GM12878 (cell line): Measurements from ENCODE around the gene MYCBP. TPM values are rescaled to one million over a fixed set of nuclear protein-coding genes. Genes with fewer than 3 reads are reported as not detected.

Source experiments
- ATAC-seq: fragments of 200-7000 bp; cut with Tn5 transposase; 3 replicates; pipeline ENCODE4 v1.9.1; 2020; ENCODE audit warnings: mild to moderate bottlenecking, moderate library complexity
- BruUV-seq: library from RNA; stranded (reverse); fragments of 400-500 nt; replicated peaks from 2 replicates; lab custom pipeline; 2021; lab: Mats Ljungman, UMichigan
- CTCF ChIA-PET: fragments of 300-600 bp; sonication (Branson Sonifier 250); formaldehyde crosslinking; extraction: SDS; loops from one replicate; lab custom pipeline; 2021; ENCODE audit warnings: inconsistent platforms; lab: Yijun Ruan, JAX
- POLR2A ChIA-PET: fragments of 350-600 bp; formaldehyde crosslinking; extraction: SDS; loops from one replicate; lab custom pipeline; 2021; ENCODE audit warnings: inconsistent platforms; lab: Charles Lee
- RAD21 ChIA-PET: fragments of 300-600 bp; sonication (Branson Sonifier 250); formaldehyde crosslinking; loops from one replicate; lab custom pipeline; 2023; ENCODE audit warnings: antibody characterized with exemption; ENCODE audit not compliant: unreplicated experiment; lab: Charles Lee
- SMC1A ChIA-PET: fragments of 300-600 bp; sonication (Branson Sonifier 250); formaldehyde crosslinking; loops from one replicate; lab custom pipeline; 2023; ENCODE audit not compliant: unreplicated experiment, uncharacterized antibody; lab: Charles Lee
- DNase-seq: peaks from one replicate; pipeline ENCODE4 v3.0.0-alpha.2; 2011; ENCODE audit warnings: low read depth, low spot score
- FAIRE-seq: peaks from 3 replicates; lab custom pipeline; 2011; peaks lifted over from hg19 to GRCh38; lab: Jason Lieb, UNC
- H2AFZ ChIP-seq: 2 replicates; pipeline ENCODE4 v1.6.0; 2011; ENCODE audit warnings: low read depth, low read length, control low read depth; ENCODE audit not compliant: control insufficient read depth
- H3K27ac ChIP-seq: 2 replicates; pipeline ENCODE4 v1.5.1; 2011; ENCODE audit warnings: control low read depth; ENCODE audit not compliant: control insufficient read depth, insufficient read depth
- H3K27me3 ChIP-seq, 2 experiments: replicated peaks in 1 of 2; 2 replicates each; pipeline versions ENCODE4 v1.6.0 to v1.6.1; 2011; ENCODE audit warnings: low read length in 1 of 2; ENCODE audit not compliant: control insufficient read depth in 2 of 2, insufficient read depth in 2 of 2
- H3K36me3 ChIP-seq, 2 experiments: 2 replicates each; pipeline ENCODE4 v1.5.1; 2011; ENCODE audit warnings: low read length in 1 of 2; ENCODE audit not compliant: control insufficient read depth in 2 of 2, insufficient read depth in 2 of 2
- H3K4me1 ChIP-seq: 2 replicates; pipeline ENCODE4 v1.6.1; 2011; ENCODE audit warnings: mild to moderate bottlenecking, low read length, moderate library complexity, mixed read lengths; ENCODE audit not compliant: control insufficient read depth, insufficient read depth
- H3K4me2 ChIP-seq: 2 replicates; pipeline ENCODE4 v1.6.0; 2011; ENCODE audit warnings: control low read depth; ENCODE audit not compliant: control insufficient read depth, insufficient read depth
- H3K4me3 ChIP-seq: fragments of 200-600 bp; sonication (generic); 2 replicates; pipeline ENCODE4 v1.5.1; 2016
- H3K79me2 ChIP-seq: 2 replicates; pipeline ENCODE4 v1.6.0; 2011; ENCODE audit warnings: low read length; ENCODE audit not compliant: control insufficient read depth, insufficient read depth
- H3K9ac ChIP-seq: 2 replicates; pipeline ENCODE4 v1.8.0; 2011; ENCODE audit warnings: low read length, control low read depth, mixed read lengths; ENCODE audit not compliant: control insufficient read depth, insufficient read depth
- H3K9me3 ChIP-seq: replicated peaks from 3 replicates; pipeline ENCODE4 v1.5.1; 2011; ENCODE audit warnings: mild to moderate bottlenecking, low read length; ENCODE audit not compliant: control insufficient read depth, insufficient read depth
- H4K20me1 ChIP-seq: 2 replicates; pipeline ENCODE4 v1.6.0; 2011; ENCODE audit not compliant: control insufficient read depth, insufficient read depth
- BCL11A ChIP-seq: IDR thresholded peaks from 2 replicates; pipeline ENCODE4 v1.6.1; 2011; ENCODE audit warnings: low read depth, low read length
- DPF2 ChIP-seq: fragments of 450-650 bp; IDR thresholded peaks from 2 replicates; pipeline ENCODE4 v1.6.1; 2017; ENCODE audit warnings: mild to moderate bottlenecking
- ESRRA ChIP-seq: IDR thresholded peaks from 2 replicates; pipeline ENCODE4 v1.6.1; 2012; ENCODE audit warnings: mild to moderate bottlenecking, low read length, improper control_type of control experiment
- HDAC2 ChIP-seq: fragments of 200-600 bp; sonication (generic); IDR thresholded peaks from 2 replicates; pipeline ENCODE4 v1.6.1; 2017
- NBN ChIP-seq: fragments of 450-650 bp; IDR thresholded peaks from 2 replicates; pipeline ENCODE4 v1.6.1; 2016
- NRF1 ChIP-seq: conservative IDR thresholded peaks from 2 replicates; pipeline ENCODE4 v1.6.1; 2011; ENCODE audit warnings: mild to moderate bottlenecking, low read depth, low read length, improper control_type of control experiment
- PAX8 ChIP-seq: fragments of 450-650 bp; IDR thresholded peaks from 2 replicates; pipeline ENCODE4 v1.6.1; 2017; ENCODE audit warnings: mild to moderate bottlenecking, moderate library complexity
- RCOR1 ChIP-seq: conservative IDR thresholded peaks from 2 replicates; pipeline ENCODE4 v1.6.1; 2012; ENCODE audit warnings: low read depth, low read length, improper control_type of control experiment
- SMAD1 ChIP-seq: fragments of 450-650 bp; IDR thresholded peaks from 2 replicates; pipeline ENCODE4 v1.6.1; 2018; ENCODE audit warnings: mild to moderate bottlenecking, low read depth; ENCODE audit not compliant: partially characterized antibody
- SRF ChIP-seq, 2 experiments: IDR thresholded peaks; 2 replicates each; pipeline ENCODE4 v1.6.1; 2011; ENCODE audit warnings: low read depth in 2 of 2, low read length in 2 of 2, mild to moderate bottlenecking in 1 of 2, moderate library complexity in 1 of 2
- TAF1 ChIP-seq: IDR thresholded peaks from 2 replicates; pipeline ENCODE4 v1.6.1; 2011; ENCODE audit warnings: mild to moderate bottlenecking, low read depth, low read length, borderline replicate concordance
- TCF3 ChIP-seq: IDR thresholded peaks from 2 replicates; pipeline ENCODE4 v1.6.1; 2012; ENCODE audit warnings: low read depth, mild to moderate bottlenecking, low read length, borderline replicate concordance; ENCODE audit not compliant: insufficient read depth
- WGBS: methylation state at CpG from one replicate; pipeline ENCODE4 v1.1.6; 2016; ENCODE audit warnings: low lambda C conversion rate; ENCODE audit not compliant: insufficient replicate concordance, insufficient coverage; ENCODE audit errors: missing lambda C conversion rate; 5-methylcytosine and 5-hydroxymethylcytosine counted together
- in situ Hi-C: fragments of 300-500 bp; cut with MboI; formaldehyde crosslinking; loops from 9 replicates; pipeline ENCODE4 v1.14.3; 2018; ENCODE audit warnings: mixed read lengths
- intact Hi-C: fragments of 100-400 bp; cut with micrococcal nuclease; formaldehyde crosslinking; loops from one replicate; pipeline ENCODE4 v1.14.2; 2022; ENCODE audit not compliant: unreplicated experiment
- polyA plus RNA-seq, 11 experiments: library from polyadenylated mRNA; depleted of rRNA in 4 of 11; unstranded in 6 of 11; stranded (reverse) in 5 of 11; fragments of >200 nt; fragmentation: Nextera tagmentation in 4 of 11; fragmentation: Illumina TruSeq in 1 of 11; extraction: Ambion mirVana in 4 of 11; extraction: Trizol in 1 of 11; gene quantifications; 1 replicate in 1 of 11; 2 replicates in 10 of 11; pipeline versions ENCODE4 v1.2.1 to v1.2.3, GENCODE V29; 2011 to 2016; ENCODE audit warnings: inconsistent platforms in 2 of 11, missing spikeins in 2 of 11, low read depth in 1 of 11
- total RNA-seq, 4 experiments: library from RNA; depleted of rRNA in 3 of 4; stranded (reverse); fragments of >200 nt in 3 of 4; fragmentation: Illumina TruSeq in 1 of 4; extraction: Trizol in 1 of 4; gene quantifications; 2 replicates each; pipeline versions ENCODE4 v1.2.1 to v1.2.3, GENCODE V29; 2013 to 2021
- TF ChIP-seq, protein P1 (sequence below): fragments of 450-650 bp; IDR thresholded peaks from 2 replicates; pipeline ENCODE4 v1.6.1; 2016; ENCODE audit warnings: mild to moderate bottlenecking
- TF ChIP-seq, protein P2 (sequence below): fragments of 450-650 bp; IDR thresholded peaks from 2 replicates; pipeline ENCODE4 v1.6.1; 2014; ENCODE audit warnings: mild to moderate bottlenecking
- TF ChIP-seq, protein P3 (sequence below): fragments of 450-650 bp; IDR thresholded peaks from 2 replicates; pipeline ENCODE4 v1.6.1; 2017; ENCODE audit warnings: mild to moderate bottlenecking, moderate library complexity
- TF ChIP-seq, protein P4 (sequence below): IDR thresholded peaks from 2 replicates; pipeline ENCODE4 v1.6.1; 2012; ENCODE audit warnings: low read depth, low read length, improper control_type of control experiment
- TF ChIP-seq, protein P5 (sequence below): fragments of 450-650 bp; IDR thresholded peaks from 2 replicates; pipeline ENCODE4 v1.6.1; 2017; ENCODE audit warnings: low read depth, mild to moderate bottlenecking, moderate library complexity

Gene MYCBP
- total and polyA plus RNA-seq, 10 of the 15 experiments (the other 5 are each of a cell fraction or from before 2014, with no cell fraction given), result 26.1 to 210 (median 43.1) TPM

DNA sequence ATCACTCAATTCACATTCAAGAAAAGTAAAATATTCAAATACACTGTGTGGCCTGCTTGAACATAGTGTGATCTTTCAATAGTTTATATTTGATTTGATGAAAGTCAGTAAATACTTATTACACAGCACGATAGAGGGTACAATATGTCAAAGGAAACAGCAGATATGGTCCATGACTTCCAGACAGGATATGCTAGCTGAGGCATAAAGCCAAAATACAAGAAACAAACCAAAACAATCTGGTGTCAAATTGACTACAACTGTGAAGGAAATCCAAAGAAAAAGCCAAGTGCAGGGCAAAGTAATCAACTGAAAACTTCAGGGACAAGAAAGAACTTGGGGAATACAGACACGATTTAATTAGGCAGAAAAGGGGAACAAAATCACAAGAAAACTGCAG, 32.9 kb downstream of the MYCBP start:
- Histone ChIP-seq H3K4me2 (no peak overlapping the region), H3K27me3 (no peaks in the 10 kb centered on the region), H3K79me2 (no peaks in the 10 kb centered on the region), H3K27ac (no peak overlapping the region), H3K9ac (no peak overlapping the region), H2AFZ (no peak overlapping the region), H3K36me3 (peaks cover 0 to 11% of the 10 kb centered on the region in 2 experiments; a peak in 2 of 4 replicates), H4K20me1 (no peaks in the 10 kb centered on the region), H3K9me3 (no peaks in the 10 kb centered on the region), H3K4me3 (no peak overlapping the region), H3K4me1 (no peaks in the 10 kb centered on the region)
- CTCF ChIA-PET, result interaction anchor here (1.2 kb wide), 1 partner anchor 22 kb away, joined by 4 read pairs; no protein-coding TSS in a partner anchor
- POLR2A ChIA-PET, result no interaction called here
- WGBS, result 93% methylated on average over 2 of the region's 2 CpGs
- no peak for ATAC-seq
- FAIRE-seq, result no peak
- SMC1A ChIA-PET, result interaction anchor here (1.6 kb wide), 1 partner anchor 8 kb away, joined by 3 read pairs; no protein-coding TSS in a partner anchor
- intact Hi-C loops, result no loop called here
- in situ Hi-C loops, result loop anchor here (25.0 kb wide), 1 partner anchor 953 kb away; no protein-coding TSS in a partner anchor
- no TSS peak for BruUV-seq
- DNase-seq, result no peak
- RAD21 ChIA-PET, result no interaction called here
- TF ChIP-seq PAX8, result no peak
- no peak for TF ChIP-seq NRF1
- TF ChIP-seq TCF3, result no peak
- TF ChIP-seq BCL11A, result no peak
- TF ChIP-seq HDAC2, result no peak
- TF ChIP-seq, protein P1, sequence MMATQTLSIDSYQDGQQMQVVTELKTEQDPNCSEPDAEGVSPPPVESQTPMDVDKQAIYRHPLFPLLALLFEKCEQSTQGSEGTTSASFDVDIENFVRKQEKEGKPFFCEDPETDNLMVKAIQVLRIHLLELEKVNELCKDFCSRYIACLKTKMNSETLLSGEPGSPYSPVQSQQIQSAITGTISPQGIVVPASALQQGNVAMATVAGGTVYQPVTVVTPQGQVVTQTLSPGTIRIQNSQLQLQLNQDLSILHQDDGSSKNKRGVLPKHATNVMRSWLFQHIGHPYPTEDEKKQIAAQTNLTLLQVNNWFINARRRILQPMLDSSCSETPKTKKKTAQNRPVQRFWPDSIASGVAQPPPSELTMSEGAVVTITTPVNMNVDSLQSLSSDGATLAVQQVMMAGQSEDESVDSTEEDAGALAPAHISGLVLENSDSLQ, result no peak
- TF ChIP-seq SRF (IDR thresholded peaks at IDR 0.05; ENCODE audit: low read depth in 2 of 2, low read length in 2 of 2), result no peak
- TF ChIP-seq, protein P2, sequence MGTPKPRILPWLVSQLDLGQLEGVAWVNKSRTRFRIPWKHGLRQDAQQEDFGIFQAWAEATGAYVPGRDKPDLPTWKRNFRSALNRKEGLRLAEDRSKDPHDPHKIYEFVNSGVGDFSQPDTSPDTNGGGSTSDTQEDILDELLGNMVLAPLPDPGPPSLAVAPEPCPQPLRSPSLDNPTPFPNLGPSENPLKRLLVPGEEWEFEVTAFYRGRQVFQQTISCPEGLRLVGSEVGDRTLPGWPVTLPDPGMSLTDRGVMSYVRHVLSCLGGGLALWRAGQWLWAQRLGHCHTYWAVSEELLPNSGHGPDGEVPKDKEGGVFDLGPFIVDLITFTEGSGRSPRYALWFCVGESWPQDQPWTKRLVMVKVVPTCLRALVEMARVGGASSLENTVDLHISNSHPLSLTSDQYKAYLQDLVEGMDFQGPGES, result no peak
- no peak for TF ChIP-seq ESRRA
- TF ChIP-seq, protein P3, sequence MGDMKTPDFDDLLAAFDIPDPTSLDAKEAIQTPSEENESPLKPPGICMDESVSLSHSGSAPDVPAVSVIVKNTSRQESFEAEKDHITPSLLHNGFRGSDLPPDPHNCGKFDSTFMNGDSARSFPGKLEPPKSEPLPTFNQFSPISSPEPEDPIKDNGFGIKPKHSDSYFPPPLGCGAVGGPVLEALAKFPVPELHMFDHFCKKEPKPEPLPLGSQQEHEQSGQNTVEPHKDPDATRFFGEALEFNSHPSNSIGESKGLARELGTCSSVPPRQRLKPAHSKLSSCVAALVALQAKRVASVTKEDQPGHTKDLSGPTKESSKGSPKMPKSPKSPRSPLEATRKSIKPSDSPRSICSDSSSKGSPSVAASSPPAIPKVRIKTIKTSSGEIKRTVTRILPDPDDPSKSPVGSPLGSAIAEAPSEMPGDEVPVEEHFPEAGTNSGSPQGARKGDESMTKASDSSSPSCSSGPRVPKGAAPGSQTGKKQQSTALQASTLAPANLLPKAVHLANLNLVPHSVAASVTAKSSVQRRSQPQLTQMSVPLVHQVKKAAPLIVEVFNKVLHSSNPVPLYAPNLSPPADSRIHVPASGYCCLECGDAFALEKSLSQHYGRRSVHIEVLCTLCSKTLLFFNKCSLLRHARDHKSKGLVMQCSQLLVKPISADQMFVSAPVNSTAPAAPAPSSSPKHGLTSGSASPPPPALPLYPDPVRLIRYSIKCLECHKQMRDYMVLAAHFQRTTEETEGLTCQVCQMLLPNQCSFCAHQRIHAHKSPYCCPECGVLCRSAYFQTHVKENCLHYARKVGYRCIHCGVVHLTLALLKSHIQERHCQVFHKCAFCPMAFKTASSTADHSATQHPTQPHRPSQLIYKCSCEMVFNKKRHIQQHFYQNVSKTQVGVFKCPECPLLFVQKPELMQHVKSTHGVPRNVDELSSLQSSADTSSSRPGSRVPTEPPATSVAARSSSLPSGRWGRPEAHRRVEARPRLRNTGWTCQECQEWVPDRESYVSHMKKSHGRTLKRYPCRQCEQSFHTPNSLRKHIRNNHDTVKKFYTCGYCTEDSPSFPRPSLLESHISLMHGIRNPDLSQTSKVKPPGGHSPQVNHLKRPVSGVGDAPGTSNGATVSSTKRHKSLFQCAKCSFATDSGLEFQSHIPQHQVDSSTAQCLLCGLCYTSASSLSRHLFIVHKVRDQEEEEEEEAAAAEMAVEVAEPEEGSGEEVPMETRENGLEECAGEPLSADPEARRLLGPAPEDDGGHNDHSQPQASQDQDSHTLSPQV, result no peak
- no peak for TF ChIP-seq TAF1
- no peak for TF ChIP-seq SMAD1
- no peak for TF ChIP-seq NBN
- no peak for TF ChIP-seq DPF2
- TF ChIP-seq, protein P4, sequence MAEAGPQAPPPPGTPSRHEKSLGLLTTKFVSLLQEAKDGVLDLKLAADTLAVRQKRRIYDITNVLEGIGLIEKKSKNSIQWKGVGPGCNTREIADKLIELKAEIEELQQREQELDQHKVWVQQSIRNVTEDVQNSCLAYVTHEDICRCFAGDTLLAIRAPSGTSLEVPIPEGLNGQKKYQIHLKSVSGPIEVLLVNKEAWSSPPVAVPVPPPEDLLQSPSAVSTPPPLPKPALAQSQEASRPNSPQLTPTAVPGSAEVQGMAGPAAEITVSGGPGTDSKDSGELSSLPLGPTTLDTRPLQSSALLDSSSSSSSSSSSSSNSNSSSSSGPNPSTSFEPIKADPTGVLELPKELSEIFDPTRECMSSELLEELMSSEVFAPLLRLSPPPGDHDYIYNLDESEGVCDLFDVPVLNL, result no peak
- no peak for TF ChIP-seq RCOR1
- TF ChIP-seq, protein P5, sequence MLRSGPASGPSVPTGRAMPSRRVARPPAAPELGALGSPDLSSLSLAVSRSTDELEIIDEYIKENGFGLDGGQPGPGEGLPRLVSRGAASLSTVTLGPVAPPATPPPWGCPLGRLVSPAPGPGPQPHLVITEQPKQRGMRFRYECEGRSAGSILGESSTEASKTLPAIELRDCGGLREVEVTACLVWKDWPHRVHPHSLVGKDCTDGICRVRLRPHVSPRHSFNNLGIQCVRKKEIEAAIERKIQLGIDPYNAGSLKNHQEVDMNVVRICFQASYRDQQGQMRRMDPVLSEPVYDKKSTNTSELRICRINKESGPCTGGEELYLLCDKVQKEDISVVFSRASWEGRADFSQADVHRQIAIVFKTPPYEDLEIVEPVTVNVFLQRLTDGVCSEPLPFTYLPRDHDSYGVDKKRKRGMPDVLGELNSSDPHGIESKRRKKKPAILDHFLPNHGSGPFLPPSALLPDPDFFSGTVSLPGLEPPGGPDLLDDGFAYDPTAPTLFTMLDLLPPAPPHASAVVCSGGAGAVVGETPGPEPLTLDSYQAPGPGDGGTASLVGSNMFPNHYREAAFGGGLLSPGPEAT, result no peak
